ENCODE results near the gene PACSIN1.

PACSIN1 gene

GRCh38 chr6:34583461-34583860 lies 117.6 kb downstream of the PACSIN1 start:
- DNase-seq (ENCODE audit: low read depth) = no peak

- DNase-seq (ENCODE audit: low read depth) = no peak
Observed at GRCh38 chr6:34583861-34584604, 118.2 kb downstream of the PACSIN1 start.

GRCh38 chr6:34584694-34585093 lies 118.8 kb downstream of the PACSIN1 start:
- DNase-seq (ENCODE audit: low read depth) = no peak

All from stimulated activated CD4-positive, alpha-beta T cell treated with anti-CD3 and anti-CD28 coated beads, Interleukin-2, amount 100 ng/mL, for 4 hours (primary cell).